Measurements from ENCODE around the gene ADARB2. TPM values are rescaled to one million over a fixed set of nuclear protein-coding genes. Genes with fewer than 3 reads are reported as not detected.
"Not testable (repeated sequence)": the region's sequence is repeated elsewhere in the genome, so short reads cannot be mapped to it uniquely, and the experiment has no call there.

Gene ADARB2
- total RNA-seq, 1 donor from 2014 or later = 0.08 TPM

- DNase-seq (ENCODE audit: low read depth) = no peak
- no peaks in the 10 kb centered on the region for H3K36me3 ChIP-seq (ENCODE audit: control insufficient read depth, insufficient read depth, low read length)
- H3K4me3 ChIP-seq (ENCODE audit: low read depth, low read length) = no peak overlapping the region
- TF ChIP-seq CTCF (IDR thresholded peaks at IDR 0.05; ENCODE audit: insufficient read depth, low read length, poor library complexity, severe bottlenecking) = no peak
- no peaks in the 10 kb centered on the region for H3K27me3 ChIP-seq (ENCODE audit: control insufficient read depth, insufficient read depth, low read length)
These were observed 322.4 kb downstream of the ADARB2 start for GRCh38 chr10:1414893-1415292.

GRCh38 chr10:1414346-1414745, 323.0 kb downstream of the ADARB2 start:
- not testable (repeated sequence) for H3K27me3 ChIP-seq (ENCODE audit: control insufficient read depth, insufficient read depth, low read length); DNase-seq (ENCODE audit: low read depth); H3K36me3 ChIP-seq (ENCODE audit: control insufficient read depth, insufficient read depth, low read length); H3K4me3 ChIP-seq (ENCODE audit: low read depth, low read length)

- no peaks in the 10 kb centered on the region for H3K36me3 ChIP-seq (ENCODE audit: control insufficient read depth, insufficient read depth, low read length)
- no peak overlapping the region for H3K4me3 ChIP-seq (ENCODE audit: low read depth, low read length)
- no peak for TF ChIP-seq CTCF (IDR thresholded peaks at IDR 0.05; ENCODE audit: insufficient read depth, low read length, poor library complexity, severe bottlenecking)
- no peak for DNase-seq (ENCODE audit: low read depth)
- H3K27me3 ChIP-seq (ENCODE audit: control insufficient read depth, insufficient read depth, low read length) = no peaks in the 10 kb centered on the region
These were observed 323.5 kb downstream of the ADARB2 start for GRCh38 chr10:1413823-1414222.

DNA sequence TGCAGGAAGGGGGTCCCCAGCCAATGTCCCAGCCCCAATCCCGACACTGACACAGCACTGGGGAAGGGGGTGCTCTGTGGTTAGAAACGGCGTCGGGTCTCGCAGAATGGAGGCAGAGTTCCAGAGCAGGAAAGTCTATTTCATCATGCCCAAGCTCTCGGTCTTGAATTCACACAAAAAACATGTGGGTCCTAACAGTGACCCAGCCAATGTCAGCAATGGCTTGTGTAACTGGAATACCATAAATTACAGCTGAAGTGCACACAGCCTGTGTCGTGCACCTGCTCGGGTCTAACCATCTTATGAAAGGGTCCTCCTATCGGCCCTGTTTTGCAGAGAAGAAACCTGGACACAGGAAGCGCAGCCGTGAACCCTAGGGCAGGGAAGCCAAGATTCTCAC, 324.1 kb downstream of the ADARB2 start:
- TF ChIP-seq CTCF (IDR thresholded peaks at IDR 0.05; ENCODE audit: insufficient read depth, low read length, poor library complexity, severe bottlenecking) = no peak
- no peak for DNase-seq (ENCODE audit: low read depth)
- H3K36me3 ChIP-seq (ENCODE audit: control insufficient read depth, insufficient read depth, low read length) = no peaks in the 10 kb centered on the region
- no peaks in the 10 kb centered on the region for H3K27me3 ChIP-seq (ENCODE audit: control insufficient read depth, insufficient read depth, low read length)
- H3K4me3 ChIP-seq (ENCODE audit: low read depth, low read length) = no peak overlapping the region

DNA sequence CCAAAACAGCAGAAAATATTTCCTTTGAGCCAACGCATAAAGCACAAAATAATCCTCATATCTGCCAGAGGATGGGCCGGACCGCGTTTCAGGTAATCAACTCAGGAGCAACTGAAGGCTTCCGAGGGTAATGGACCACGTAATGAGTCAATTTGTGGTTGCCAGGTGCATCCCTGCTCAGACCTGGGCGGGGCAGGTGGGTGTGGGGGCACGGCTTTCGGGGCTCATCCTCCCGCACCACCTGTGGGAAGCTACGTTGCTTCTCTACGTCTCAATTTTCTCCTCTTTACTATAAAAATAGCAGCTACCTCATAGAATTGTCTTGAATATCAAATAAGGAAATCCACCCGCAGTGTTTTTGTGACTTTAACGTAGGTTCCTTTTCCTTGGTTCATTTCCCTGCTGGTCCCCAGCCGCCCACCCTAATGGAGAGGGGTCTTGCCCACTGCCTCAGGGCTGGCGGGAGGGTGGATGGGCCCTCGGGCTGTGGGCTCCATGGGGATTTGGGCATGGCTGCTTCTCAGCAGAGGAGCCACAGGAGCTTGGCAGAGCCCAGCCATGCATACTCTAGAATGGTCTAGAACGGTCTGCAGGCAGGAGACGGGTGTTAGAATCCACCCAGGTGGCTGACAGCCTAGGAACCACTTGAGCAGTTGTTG, 324.7 kb downstream of the ADARB2 start:
- no peak for TF ChIP-seq CTCF (IDR thresholded peaks at IDR 0.05; ENCODE audit: insufficient read depth, low read length, poor library complexity, severe bottlenecking)
- no peaks in the 10 kb centered on the region for H3K36me3 ChIP-seq (ENCODE audit: control insufficient read depth, insufficient read depth, low read length)
- H3K27me3 ChIP-seq (ENCODE audit: control insufficient read depth, insufficient read depth, low read length) = no peaks in the 10 kb centered on the region
- H3K4me3 ChIP-seq (ENCODE audit: low read depth, low read length) = no peak overlapping the region
- DNase-seq (ENCODE audit: low read depth) = no peak

GRCh38 chr10:1411956-1412355, 325.4 kb downstream of the ADARB2 start:
- Histone ChIP-seq H3K4me3 (ENCODE audit: low read depth, low read length) (no peak overlapping the region), H3K36me3 (ENCODE audit: control insufficient read depth, insufficient read depth, low read length) (no peaks in the 10 kb centered on the region), H3K27me3 (ENCODE audit: control insufficient read depth, insufficient read depth, low read length) (no peaks in the 10 kb centered on the region)
- no peak for TF ChIP-seq CTCF (IDR thresholded peaks at IDR 0.05; ENCODE audit: insufficient read depth, low read length, poor library complexity, severe bottlenecking)
- DNase-seq (ENCODE audit: low read depth) = no peak

Measured in kidney epithelial cell (primary cell).